Activated naive CD4-positive, alpha-beta T cell treated with anti-CD3 and anti-CD28 coated beads, Interleukin-2, amount 10 ng/mL, durations not matched to agents 5 hours and 36 hours (primary cell): ENCODE data around the gene HLA-DOA. TPM values are rescaled to one million over a fixed set of nuclear protein-coding genes. Genes with fewer than 3 reads are reported as not detected.

Experiments
- total RNA-seq, 2 experiments: library from RNA; stranded (reverse); gene quantifications; one replicate each; pipeline ENCODE4 v1.2.3, GENCODE V29; 2021

Gene HLA-DOA
- 1 to 10 TPM; 1.2 to 2.9 TPM for total RNA-seq

DNA sequence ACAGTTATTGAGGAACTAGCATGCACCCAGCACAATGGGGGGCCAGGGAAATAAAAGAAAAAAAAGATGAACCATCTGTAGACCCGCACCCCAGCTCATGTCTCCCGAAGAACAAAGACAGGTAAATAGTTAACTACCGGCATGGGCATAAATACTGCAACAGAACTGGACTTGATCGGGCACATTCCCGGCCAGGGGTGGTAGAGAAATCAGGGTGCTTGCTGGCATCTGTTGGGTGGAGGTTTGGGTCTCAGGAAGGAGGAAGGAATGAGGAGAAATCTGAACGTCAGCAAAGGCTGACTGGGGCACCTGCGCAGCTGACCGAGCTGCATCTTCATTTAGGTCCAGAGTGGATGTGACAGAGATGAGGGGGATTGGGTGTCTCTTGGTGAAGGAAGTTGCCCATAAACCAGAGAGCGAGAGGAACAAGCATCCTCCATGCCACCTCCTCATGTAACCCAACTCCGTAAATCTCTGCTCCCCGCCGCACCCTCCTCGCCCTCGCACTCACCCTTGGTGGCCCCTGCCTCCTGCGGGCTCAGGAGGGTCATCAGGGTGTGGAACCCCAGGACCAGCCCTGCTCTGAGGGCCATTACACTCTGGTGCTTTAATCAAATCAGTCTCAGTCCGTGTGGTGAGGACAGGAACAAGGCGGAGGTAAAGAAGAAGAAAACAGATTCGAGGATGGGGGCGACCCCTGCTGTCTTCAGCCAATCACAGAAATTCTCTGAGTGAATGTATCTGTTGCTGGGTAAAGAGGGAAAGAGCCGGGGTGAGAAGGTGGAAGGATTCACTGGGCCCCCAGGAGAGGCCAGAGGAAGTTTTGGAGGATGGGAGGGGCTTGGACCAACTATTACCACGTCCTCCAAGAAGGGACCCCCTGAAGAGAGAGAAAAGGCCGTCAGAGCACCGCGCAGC is at the start of gene HLA-DOA:
Gene HLA-DOA, minus strand, starts transcription at position 648 of the 918 bp plus-strand sequence.

DNA sequence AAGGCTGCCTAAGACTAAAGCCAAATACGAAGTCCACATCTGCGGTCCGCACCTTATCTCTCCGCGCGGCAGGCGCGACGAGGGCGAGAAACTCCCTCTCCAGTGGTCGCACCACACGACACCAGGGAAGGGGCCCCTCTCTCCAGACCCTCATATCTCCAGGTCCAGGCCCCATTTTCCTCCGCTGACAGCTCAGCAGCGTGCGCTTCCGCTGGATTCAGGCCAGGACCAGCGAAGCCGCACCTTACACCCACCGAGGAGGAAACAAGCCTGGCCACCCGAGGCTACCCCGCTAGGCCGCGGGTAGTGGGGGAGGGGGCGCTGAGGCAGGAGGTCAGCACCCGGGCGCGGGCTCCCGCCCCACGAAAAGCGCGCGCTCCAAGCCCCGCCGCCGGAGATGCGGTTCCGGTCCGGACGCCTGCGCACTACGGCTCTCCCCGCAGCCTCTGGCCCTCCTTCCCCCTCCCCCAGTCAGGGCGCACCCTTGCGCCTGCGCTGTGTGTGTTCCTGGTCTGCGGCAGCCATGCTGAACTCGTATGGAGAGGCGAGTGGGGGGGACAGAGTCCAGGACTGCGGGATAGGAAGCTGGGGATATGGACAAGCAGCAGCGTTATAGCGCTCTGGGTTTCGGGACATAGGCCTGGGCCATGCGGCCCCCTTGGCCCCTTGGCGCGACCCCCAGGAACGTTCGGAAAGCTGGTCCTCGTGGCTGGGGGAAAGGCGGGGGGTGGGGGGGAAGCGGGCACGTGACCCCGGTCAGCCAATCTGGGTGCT is 41.1 kb downstream of the HLA-DOA start, which contains the start of gene BRD2:
Gene BRD2, plus strand, starts transcription at position 502 of the 774 bp plus-strand sequence. CDS start 4,305 bp downstream, outside the sequence.

Other genes starting within 250 kb of the HLA-DOA start
- gene HLA-DQB2, start 246.1 kb downstream of the HLA-DOA start, total RNA-seq, result not detected
- 1 to 10 TPM; 1.4 to 2.2 TPM for gene HLA-DOB, start 192.6 kb downstream of the HLA-DOA start, total RNA-seq
- gene TAP2, start 170.9 kb downstream of the HLA-DOA start, total RNA-seq, result 100 to 1,000 TPM; 170 TPM
- gene PSMB8, start 165.5 kb downstream of the HLA-DOA start, total RNA-seq, result 100 to 1,000 TPM; 290 to 315 TPM
- gene TAP1, start 155.9 kb downstream of the HLA-DOA start, total RNA-seq, result 100 to 1,000 TPM; 346 to 366 TPM
- gene PSMB9, start 155.4 kb downstream of the HLA-DOA start, total RNA-seq, result 100 to 1,000 TPM; 264 to 271 TPM
- 1 to 10 TPM; 9.2 to 9.6 TPM for gene HLA-DMB, start 68.6 kb downstream of the HLA-DOA start, total RNA-seq
- 10 to 100 TPM; 23.9 to 26.2 TPM for gene HLA-DMA, start 56.5 kb downstream of the HLA-DOA start, total RNA-seq
- gene BRD2, start 41.0 kb downstream of the HLA-DOA start, total RNA-seq, result 100 to 1,000 TPM; 272 to 275 TPM
- 10 to 100 TPM; 30.4 to 32.4 TPM for gene HLA-DPA1, start 64.1 kb upstream of the HLA-DOA start, total RNA-seq
- 10 to 100 TPM; 19.0 to 19.2 TPM for gene HLA-DPB1, start 66.4 kb upstream of the HLA-DOA start, total RNA-seq
- gene COL11A2, start 182.9 kb upstream of the HLA-DOA start, total RNA-seq, result under 1 TPM; 0.50 to 0.63 TPM
- gene RXRB, start 191.1 kb upstream of the HLA-DOA start, total RNA-seq, result 10 to 100 TPM; 49.6 to 49.7 TPM
- gene SLC39A7, start 191.3 kb upstream of the HLA-DOA start, total RNA-seq, result 10 to 100 TPM; 39.6 to 41.7 TPM
- 10 to 100 TPM; 15.4 to 18.0 TPM for gene HSD17B8, start 195.1 kb upstream of the HLA-DOA start, total RNA-seq
- 10 to 100 TPM; 37.6 to 37.7 TPM for gene RING1, start 198.9 kb upstream of the HLA-DOA start, total RNA-seq